SH-SY5Y (cell line): ENCODE measurements around the gene LRRC4C.

Experiments
- GATA2 ChIP-seq: IDR thresholded peaks from 2 replicates; pipeline ENCODE4 v1.6.1; 2011; ENCODE audit warnings: mild to moderate bottlenecking, low read depth, low read length
- GATA3 ChIP-seq: IDR thresholded peaks from 2 replicates; pipeline ENCODE4 v1.6.1; 2011; ENCODE audit warnings: low read depth, mild to moderate bottlenecking, low read length, moderate library complexity

DNA sequence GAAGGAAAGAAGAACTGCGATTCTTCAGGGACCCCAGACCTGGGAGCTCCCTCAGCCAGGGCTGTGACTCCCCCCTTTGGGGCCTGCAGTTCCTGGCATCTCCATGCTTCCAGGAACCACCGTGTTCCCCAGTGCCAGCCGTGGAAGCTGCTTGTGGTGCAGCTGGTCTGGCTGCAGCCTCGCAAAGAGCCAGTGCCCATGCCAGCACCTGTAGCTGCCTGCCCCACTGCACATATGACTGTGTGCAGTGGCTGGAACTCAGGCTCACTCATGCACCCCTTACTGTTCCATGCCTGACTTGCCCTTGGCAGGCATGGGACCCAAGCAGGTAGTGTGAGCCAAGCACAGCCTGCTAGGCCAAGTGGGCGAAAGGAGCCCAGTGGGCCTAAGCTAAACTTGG is 401.3 kb downstream of the LRRC4C start:
- TF ChIP-seq GATA2: no peak
- TF ChIP-seq GATA3: no peak
